HEK293T (cell line): Measurements from ENCODE around the gene OLIG3.

Experiments used
- ARNT ChIP-seq: fragments of 450-650 bp; IDR thresholded peaks from 2 replicates; pipeline ENCODE4 v1.6.1; 2017; ENCODE audit warnings: mild to moderate bottlenecking
- BHLHE40 ChIP-seq: fragments of 450-650 bp; IDR thresholded peaks from 2 replicates; pipeline ENCODE4 v1.6.1; 2016; ENCODE audit warnings: mild to moderate bottlenecking, moderate library complexity, borderline replicate concordance
- ELF4 ChIP-seq: fragments of 450-650 bp; IDR thresholded peaks from 2 replicates; pipeline ENCODE4 v1.6.1; 2017; ENCODE audit warnings: antibody characterized with exemption
- FOXA1 ChIP-seq: fragments of 450-650 bp; IDR thresholded peaks from 2 replicates; pipeline ENCODE4 v1.6.1; 2016; ENCODE audit warnings: mild to moderate bottlenecking
- FOXK2 ChIP-seq: fragments of 450-650 bp; IDR thresholded peaks from 2 replicates; pipeline ENCODE4 v1.6.1; 2016; ENCODE audit warnings: mild to moderate bottlenecking
- L3MBTL2 ChIP-seq: fragments of 450-650 bp; conservative IDR thresholded peaks from 2 replicates; pipeline ENCODE4 v1.6.1; 2016; ENCODE audit warnings: mild to moderate bottlenecking
- NFRKB ChIP-seq: fragments of 450-650 bp; IDR thresholded peaks from 2 replicates; pipeline ENCODE4 v1.6.1; 2016; ENCODE audit warnings: mild to moderate bottlenecking, moderate library complexity
- PKNOX1 ChIP-seq: fragments of 450-650 bp; IDR thresholded peaks from 2 replicates; pipeline ENCODE4 v1.6.1; 2016
- SP1 ChIP-seq: fragments of 450-650 bp; IDR thresholded peaks from 2 replicates; pipeline ENCODE4 v1.6.1; 2017
- SUZ12 ChIP-seq: fragments of 450-650 bp; IDR thresholded peaks from 2 replicates; pipeline ENCODE4 v1.6.1; 2016; ENCODE audit warnings: mild to moderate bottlenecking
- TARDBP ChIP-seq: fragments of 450-650 bp; IDR thresholded peaks from 2 replicates; pipeline ENCODE4 v1.6.1; 2016
- ZNF384 ChIP-seq: fragments of 450-650 bp; IDR thresholded peaks from 2 replicates; pipeline ENCODE4 v1.6.1; 2016

GRCh38 chr6:137487869-137488149, 6.4 kb downstream of the OLIG3 start:
- TF ChIP-seq ARNT (no peak), SP1 (no peak), ZNF384 (no peak), ELF4 (no peak), FOXA1 (no peak), BHLHE40 (no peak), PKNOX1 (no peak), SUZ12 (no peak), NFRKB (no peak), TARDBP (no peak), FOXK2 (no peak), L3MBTL2 (no peak)
